ENCODE data around the gene NCBP3. TPM values are rescaled to one million over a fixed set of nuclear protein-coding genes. Genes with fewer than 3 reads are reported as not detected.

The NCBP3 gene
- total RNA-seq, 1 experiment from 2014 or later = 28.1 TPM

DNA sequence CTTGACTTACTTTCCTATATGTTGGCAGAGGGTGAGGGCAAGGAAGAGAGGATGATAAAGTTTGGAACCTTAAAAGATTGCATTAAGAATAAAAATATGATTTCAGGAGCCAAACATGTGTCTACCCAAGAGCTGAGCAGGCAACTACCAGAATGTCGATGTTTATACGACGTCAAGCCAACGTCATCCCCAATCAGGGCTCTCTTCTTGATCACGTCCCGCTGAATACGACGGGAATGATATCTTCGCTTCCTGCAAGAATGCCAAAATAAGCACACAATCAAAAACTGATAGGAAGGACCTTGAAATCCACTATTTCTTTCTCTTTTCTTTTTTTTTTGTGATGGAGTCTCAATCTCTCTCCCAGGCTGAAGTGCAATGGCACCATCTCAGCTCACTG lies 24.9 kb downstream of the NCBP3 start:
- in situ Hi-C loops (cut with HindIII; ENCODE audit: low pct_unique_long_range_greater_than_20kb, low sequenced_read_pairs) = no loop called here
- intact Hi-C loops (cut with micrococcal nuclease; ENCODE audit: unreplicated experiment) = no loop called here
- ChIA-PET POLR2A (no interaction called here), CTCF (no interaction called here)
- TF ChIP-seq SIN3A (IDR thresholded peaks at IDR 0.05; ENCODE audit: borderline replicate concordance, insufficient read depth, low read depth, low read length) (no peak), TCF7L2 (IDR thresholded peaks at IDR 0.05; ENCODE audit: low read depth, low read length) (no peak)
- TF ChIP-seq, protein P1, sequence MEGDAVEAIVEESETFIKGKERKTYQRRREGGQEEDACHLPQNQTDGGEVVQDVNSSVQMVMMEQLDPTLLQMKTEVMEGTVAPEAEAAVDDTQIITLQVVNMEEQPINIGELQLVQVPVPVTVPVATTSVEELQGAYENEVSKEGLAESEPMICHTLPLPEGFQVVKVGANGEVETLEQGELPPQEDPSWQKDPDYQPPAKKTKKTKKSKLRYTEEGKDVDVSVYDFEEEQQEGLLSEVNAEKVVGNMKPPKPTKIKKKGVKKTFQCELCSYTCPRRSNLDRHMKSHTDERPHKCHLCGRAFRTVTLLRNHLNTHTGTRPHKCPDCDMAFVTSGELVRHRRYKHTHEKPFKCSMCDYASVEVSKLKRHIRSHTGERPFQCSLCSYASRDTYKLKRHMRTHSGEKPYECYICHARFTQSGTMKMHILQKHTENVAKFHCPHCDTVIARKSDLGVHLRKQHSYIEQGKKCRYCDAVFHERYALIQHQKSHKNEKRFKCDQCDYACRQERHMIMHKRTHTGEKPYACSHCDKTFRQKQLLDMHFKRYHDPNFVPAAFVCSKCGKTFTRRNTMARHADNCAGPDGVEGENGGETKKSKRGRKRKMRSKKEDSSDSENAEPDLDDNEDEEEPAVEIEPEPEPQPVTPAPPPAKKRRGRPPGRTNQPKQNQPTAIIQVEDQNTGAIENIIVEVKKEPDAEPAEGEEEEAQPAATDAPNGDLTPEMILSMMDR (IDR thresholded peaks at IDR 0.05) = no peak
- ATAC-seq (no peak), DNase-seq (ENCODE audit: low read depth, low spot score) (no peak)
- no peaks in the 10 kb centered on the region for H3K9me3 ChIP-seq (ENCODE audit: control insufficient read depth, insufficient read depth, low read depth, low read length)
- H3K4me3 ChIP-seq (ENCODE audit: low read depth in 2 of 2, low read length in 2 of 2) = no peak overlapping the region
- H3K36me3 ChIP-seq (ENCODE audit: control insufficient read depth, insufficient read depth, low read length) = peaks cover 29% of the 10 kb centered on the region
- H3K4me1 ChIP-seq (ENCODE audit: control insufficient read depth, insufficient read depth, low read length) = no peaks in the 10 kb centered on the region
- no peaks in the 10 kb centered on the region for H3K27me3 ChIP-seq (ENCODE audit: control insufficient read depth, insufficient read depth, low read length)
- BruUV-seq (replicated peaks) = no TSS peak
- H3K27ac ChIP-seq (ENCODE audit: low read length) = no peak overlapping the region

DNA sequence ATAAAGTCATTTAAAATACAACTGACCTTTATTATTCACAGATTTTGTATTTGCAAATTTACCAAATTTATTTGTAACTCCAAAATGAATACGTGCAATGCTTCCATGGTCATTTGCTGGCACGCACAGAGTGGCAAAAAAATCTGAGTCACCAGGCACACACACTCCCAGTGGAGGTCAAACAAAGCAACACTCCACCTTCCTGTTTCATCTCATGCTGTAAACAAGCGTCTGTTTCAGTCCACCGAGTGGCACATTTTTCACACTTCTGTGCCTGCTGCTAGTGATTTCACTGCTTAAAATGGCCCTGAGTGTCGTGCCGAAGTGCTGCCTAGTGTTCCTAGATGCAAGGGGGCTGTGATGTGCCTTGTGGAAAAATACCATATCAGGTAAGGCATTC lies 27.3 kb downstream of the NCBP3 start:
- in situ Hi-C loops (cut with HindIII; ENCODE audit: low pct_unique_long_range_greater_than_20kb, low sequenced_read_pairs) = no loop called here
- POLR2A ChIA-PET = no interaction called here
- Histone ChIP-seq H3K27ac (ENCODE audit: low read length) (no peak overlapping the region), H3K4me1 (ENCODE audit: control insufficient read depth, insufficient read depth, low read length) (no peaks in the 10 kb centered on the region), H3K9me3 (ENCODE audit: control insufficient read depth, insufficient read depth, low read depth, low read length) (no peaks in the 10 kb centered on the region), H3K4me3 (ENCODE audit: low read depth in 2 of 2, low read length in 2 of 2) (no peak overlapping the region), H3K27me3 (ENCODE audit: control insufficient read depth, insufficient read depth, low read length) (no peaks in the 10 kb centered on the region), H3K36me3 (ENCODE audit: control insufficient read depth, insufficient read depth, low read length) (peaks cover 26% of the 10 kb centered on the region)
- no TSS peak for BruUV-seq (replicated peaks)
- ATAC-seq = no peak
- no peak for DNase-seq (ENCODE audit: low read depth, low spot score)
- CTCF ChIA-PET = no interaction called here
- intact Hi-C loops (cut with micrococcal nuclease; ENCODE audit: unreplicated experiment) = no loop called here
- TF ChIP-seq POLR2AphosphoS5 (IDR thresholded peaks at IDR 0.05; ENCODE audit: low read depth, low read length) (no peak), SIN3A (IDR thresholded peaks at IDR 0.05; ENCODE audit: borderline replicate concordance, insufficient read depth, low read depth, low read length) (no peak)
- TF ChIP-seq, protein P1 (IDR thresholded peaks at IDR 0.05) = no peak

DNA sequence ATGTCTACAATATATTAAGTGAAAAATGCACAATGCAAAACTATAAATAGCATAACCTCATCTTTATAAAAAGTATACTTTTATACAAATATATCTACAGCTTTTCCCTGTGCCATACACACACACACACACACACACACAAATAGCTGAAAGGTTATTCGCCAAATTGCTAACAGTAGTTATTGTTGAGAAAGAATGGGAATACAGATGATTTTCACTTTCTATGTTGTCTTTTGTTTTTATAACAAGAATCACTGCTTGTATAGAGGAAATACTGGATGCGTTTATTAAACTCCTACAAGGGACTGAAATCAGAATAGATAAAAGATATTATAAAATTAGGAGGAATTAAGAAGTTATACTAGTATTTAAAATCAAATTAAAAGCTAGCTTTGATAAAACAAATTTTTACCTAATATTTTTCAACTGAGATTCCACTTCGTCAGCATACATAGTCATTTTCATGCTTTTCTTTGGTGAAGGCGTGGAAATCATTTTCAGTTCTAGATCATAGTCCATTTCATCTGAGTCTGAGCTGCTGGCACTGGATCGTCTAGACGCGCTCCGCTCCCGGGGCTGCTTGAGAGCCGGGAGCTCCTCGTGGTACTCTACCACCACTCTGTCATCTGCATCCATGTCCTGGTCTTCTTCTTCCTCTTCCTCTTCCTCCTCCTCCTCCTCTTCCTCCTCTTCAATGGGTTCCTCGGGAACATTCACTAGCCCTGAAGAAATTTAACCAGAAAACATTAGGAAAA lies 28.0 kb downstream of the NCBP3 start:
- ChIA-PET POLR2A (no interaction called here), CTCF (interaction anchor here (1.1 kb wide), 1 partner anchor 25 kb away, joined by 3 read pairs; no protein-coding TSS in a partner anchor)
- Histone ChIP-seq H3K27ac (ENCODE audit: low read length) (no peak overlapping the region), H3K4me1 (ENCODE audit: control insufficient read depth, insufficient read depth, low read length) (no peaks in the 10 kb centered on the region), H3K27me3 (ENCODE audit: control insufficient read depth, insufficient read depth, low read length) (no peaks in the 10 kb centered on the region), H3K9me3 (ENCODE audit: control insufficient read depth, insufficient read depth, low read depth, low read length) (no peaks in the 10 kb centered on the region), H3K36me3 (ENCODE audit: control insufficient read depth, insufficient read depth, low read length) (peaks cover 25% of the 10 kb centered on the region), H3K4me3 (ENCODE audit: low read depth in 2 of 2, low read length in 2 of 2) (no peak overlapping the region)
- ATAC-seq (no peak), DNase-seq (ENCODE audit: low read depth, low spot score) (no peak)
- intact Hi-C loops (cut with micrococcal nuclease; ENCODE audit: unreplicated experiment) (no loop called here), in situ Hi-C loops (cut with HindIII; ENCODE audit: low pct_unique_long_range_greater_than_20kb, low sequenced_read_pairs) (no loop called here)
- BruUV-seq (replicated peaks) = no TSS peak
- TF ChIP-seq, protein P1 (IDR thresholded peaks at IDR 0.05) = no peak
- no peak for TF ChIP-seq SIN3A (IDR thresholded peaks at IDR 0.05; ENCODE audit: borderline replicate concordance, insufficient read depth, low read depth, low read length)
- TF ChIP-seq POLR2AphosphoS5 (IDR thresholded peaks at IDR 0.05; ENCODE audit: low read depth, low read length) = no peak
- TF ChIP-seq, protein P2, sequence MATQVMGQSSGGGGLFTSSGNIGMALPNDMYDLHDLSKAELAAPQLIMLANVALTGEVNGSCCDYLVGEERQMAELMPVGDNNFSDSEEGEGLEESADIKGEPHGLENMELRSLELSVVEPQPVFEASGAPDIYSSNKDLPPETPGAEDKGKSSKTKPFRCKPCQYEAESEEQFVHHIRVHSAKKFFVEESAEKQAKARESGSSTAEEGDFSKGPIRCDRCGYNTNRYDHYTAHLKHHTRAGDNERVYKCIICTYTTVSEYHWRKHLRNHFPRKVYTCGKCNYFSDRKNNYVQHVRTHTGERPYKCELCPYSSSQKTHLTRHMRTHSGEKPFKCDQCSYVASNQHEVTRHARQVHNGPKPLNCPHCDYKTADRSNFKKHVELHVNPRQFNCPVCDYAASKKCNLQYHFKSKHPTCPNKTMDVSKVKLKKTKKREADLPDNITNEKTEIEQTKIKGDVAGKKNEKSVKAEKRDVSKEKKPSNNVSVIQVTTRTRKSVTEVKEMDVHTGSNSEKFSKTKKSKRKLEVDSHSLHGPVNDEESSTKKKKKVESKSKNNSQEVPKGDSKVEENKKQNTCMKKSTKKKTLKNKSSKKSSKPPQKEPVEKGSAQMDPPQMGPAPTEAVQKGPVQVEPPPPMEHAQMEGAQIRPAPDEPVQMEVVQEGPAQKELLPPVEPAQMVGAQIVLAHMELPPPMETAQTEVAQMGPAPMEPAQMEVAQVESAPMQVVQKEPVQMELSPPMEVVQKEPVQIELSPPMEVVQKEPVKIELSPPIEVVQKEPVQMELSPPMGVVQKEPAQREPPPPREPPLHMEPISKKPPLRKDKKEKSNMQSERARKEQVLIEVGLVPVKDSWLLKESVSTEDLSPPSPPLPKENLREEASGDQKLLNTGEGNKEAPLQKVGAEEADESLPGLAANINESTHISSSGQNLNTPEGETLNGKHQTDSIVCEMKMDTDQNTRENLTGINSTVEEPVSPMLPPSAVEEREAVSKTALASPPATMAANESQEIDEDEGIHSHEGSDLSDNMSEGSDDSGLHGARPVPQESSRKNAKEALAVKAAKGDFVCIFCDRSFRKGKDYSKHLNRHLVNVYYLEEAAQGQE (IDR thresholded peaks at IDR 0.05; ENCODE audit: insufficient read depth in 1 of 2, low read depth in 2 of 2, low read length in 1 of 2) = no peak
- no peak for TF ChIP-seq TCF7L2 (IDR thresholded peaks at IDR 0.05; ENCODE audit: low read depth, low read length)

All from Panc1 (cell line).